IMR-90 (cell line): ENCODE data around the gene FAM76B. TPM values are rescaled to one million over a fixed set of nuclear protein-coding genes. Genes with fewer than 3 reads are reported as not detected.

ENCODE experiments used
- ATAC-seq: fragments of 200-7000 bp; cut with Tn5 transposase; 2 replicates; pipeline ENCODE4 v1.9.1; 2020; ENCODE audit warnings: low read depth, mild to moderate bottlenecking, moderate library complexity
- BruUV-seq: library from RNA; stranded (reverse); fragments of 400-500 nt; replicated peaks from 2 replicates; lab custom pipeline; 2021; lab: Mats Ljungman, UMichigan
- CTCF ChIA-PET: fragments of 300-600 bp; formaldehyde crosslinking; extraction: SDS; loops from one replicate; lab custom pipeline; 2021; ENCODE audit warnings: antibody characterized with exemption; lab: Yijun Ruan, JAX
- POLR2A ChIA-PET: fragments of 300-600 bp; sonication (Branson Sonifier 250); formaldehyde crosslinking; loops from one replicate; lab custom pipeline; 2022; ENCODE audit warnings: antibody characterized with exemption; ENCODE audit not compliant: unreplicated experiment; lab: Charles Lee
- DNase-seq: peaks from one replicate; pipeline ENCODE4 v3.0.0; 2013
- H2AFZ ChIP-seq: replicated peaks from 2 replicates; pipeline ENCODE3; 2013; ENCODE audit warnings: low read length, mild to moderate bottlenecking; ENCODE audit not compliant: poor library complexity
- H2AK5ac ChIP-seq: 2 replicates; pipeline ENCODE4 v1.6.1; 2013; ENCODE audit warnings: low read depth, low read length, inconsistent platforms
- H2AK9ac ChIP-seq: replicated peaks from 2 replicates; pipeline ENCODE3; 2013; ENCODE audit warnings: mild to moderate bottlenecking, low read depth, low read length, moderate library complexity; ENCODE audit not compliant: poor library complexity
- H2BK120ac ChIP-seq: 2 replicates; pipeline ENCODE4 v1.6.1; 2013; ENCODE audit warnings: low read depth, low read length, inconsistent platforms
- H2BK15ac ChIP-seq: 3 replicates; pipeline ENCODE4 v1.6.1; 2013; ENCODE audit warnings: low read depth, low read length, inconsistent platforms
- H2BK20ac ChIP-seq: 2 replicates; pipeline ENCODE4 v1.6.1; 2013; ENCODE audit warnings: low read depth, mild to moderate bottlenecking, inconsistent platforms, low read length, moderate library complexity
- H2BK5ac ChIP-seq: 2 replicates; pipeline ENCODE4 v1.6.1; 2013; ENCODE audit warnings: mild to moderate bottlenecking, low read depth, low read length, inconsistent platforms; ENCODE audit not compliant: poor library complexity, severe bottlenecking
- H3K14ac ChIP-seq: replicated peaks from 2 replicates; pipeline ENCODE4 v1.6.1; 2013; ENCODE audit warnings: low read depth, low read length, inconsistent platforms
- H3K18ac ChIP-seq: 2 replicates; pipeline ENCODE4 v1.6.1; 2013; ENCODE audit warnings: low read depth, low read length, control low read depth
- H3K23ac ChIP-seq: 2 replicates; pipeline ENCODE4 v1.6.1; 2013; ENCODE audit warnings: low read depth, low read length, inconsistent platforms
- H3K27ac ChIP-seq: 2 replicates; pipeline ENCODE4 v1.5.1; 2013; ENCODE audit warnings: mild to moderate bottlenecking, control low read depth, low read length; ENCODE audit not compliant: insufficient read depth
- H3K27me3 ChIP-seq: 2 replicates; pipeline ENCODE4 v1.6.1; 2013; ENCODE audit warnings: low read length; ENCODE audit not compliant: control insufficient read depth, insufficient read depth
- H3K36me3 ChIP-seq: 2 replicates; pipeline ENCODE4 v1.6.1; 2013; ENCODE audit warnings: low read length, mixed read lengths; ENCODE audit not compliant: control insufficient read depth, insufficient read depth
- H3K4ac ChIP-seq: 2 replicates; pipeline ENCODE4 v1.6.1; 2013; ENCODE audit warnings: low read depth, low read length, inconsistent platforms
- H3K4me1 ChIP-seq: 2 replicates; pipeline ENCODE4 v1.6.1; 2013; ENCODE audit warnings: low read length, mixed read lengths; ENCODE audit not compliant: control insufficient read depth, insufficient read depth
- H3K4me2 ChIP-seq: 2 replicates; pipeline ENCODE4 v1.6.1; 2013; ENCODE audit warnings: low read depth, mild to moderate bottlenecking, control low read depth, low read length, moderate library complexity
- H3K4me3 ChIP-seq: 2 replicates; pipeline ENCODE4 v1.5.1; 2013; ENCODE audit warnings: low read depth, mild to moderate bottlenecking, control low read depth, low read length, moderate library complexity; ENCODE audit not compliant: insufficient read depth
- H3K56ac ChIP-seq: 2 replicates; pipeline ENCODE4 v1.6.1; 2013; ENCODE audit warnings: low read length, inconsistent platforms; ENCODE audit not compliant: insufficient read depth; ENCODE audit errors: extremely low read depth
- H3K79me1 ChIP-seq, 2 experiments: 2 replicates each; pipeline ENCODE4 v1.6.1; 2013; ENCODE audit warnings: low read length in 2 of 2, inconsistent platforms in 1 of 2, low read depth in 1 of 2
- H3K9ac ChIP-seq: 2 replicates; pipeline ENCODE4 v1.6.1; 2013; ENCODE audit warnings: low read depth, low read length, control low read depth
- H3K9me1 ChIP-seq: 2 replicates; pipeline ENCODE4 v1.6.1; 2013; ENCODE audit warnings: low read length, inconsistent platforms; ENCODE audit not compliant: insufficient read depth
- H3K9me3 ChIP-seq: 2 replicates; pipeline ENCODE4 v1.6.1; 2013; ENCODE audit warnings: low read length; ENCODE audit not compliant: control insufficient read depth, insufficient read depth
- H4K20me1 ChIP-seq: 2 replicates; pipeline ENCODE4 v1.6.1; 2013; ENCODE audit warnings: low read length, inconsistent platforms; ENCODE audit not compliant: insufficient read depth
- H4K5ac ChIP-seq: 2 replicates; pipeline ENCODE4 v1.6.1; 2013; ENCODE audit warnings: mild to moderate bottlenecking, low read depth, low read length, control low read depth
- H4K8ac ChIP-seq, 2 experiments: 2 replicates each; pipeline ENCODE4 v1.6.1; 2013; ENCODE audit warnings: low read depth in 2 of 2, low read length in 2 of 2, control low read depth in 1 of 2, inconsistent platforms in 1 of 2
- H4K91ac ChIP-seq: 2 replicates; pipeline ENCODE4 v1.6.1; 2013; ENCODE audit warnings: low read depth, low read length, inconsistent platforms; ENCODE audit not compliant: insufficient read depth
- BHLHE40 ChIP-seq: fragments of 150-350 bp; IDR thresholded peaks from 2 replicates; pipeline ENCODE4 v1.6.1; 2016; ENCODE audit warnings: mild to moderate bottlenecking, low read depth, low read length
- CTCF ChIP-seq: conservative IDR thresholded peaks from 2 replicates; pipeline ENCODE4 v1.5.1; 2012; ENCODE audit warnings: mild to moderate bottlenecking, low read depth, low read length, improper control_type of control experiment
- MAZ ChIP-seq: IDR thresholded peaks from 2 replicates; pipeline ENCODE4 v1.6.1; 2012; ENCODE audit warnings: low read depth, mild to moderate bottlenecking, low read length, improper control_type of control experiment, moderate library complexity, borderline replicate concordance
- MXI1 ChIP-seq: IDR thresholded peaks from 2 replicates; pipeline ENCODE4 v1.6.1; 2012; ENCODE audit warnings: low read depth, mild to moderate bottlenecking, low read length, moderate library complexity, borderline replicate concordance
- NFE2L2 ChIP-seq: fragments of 150-350 bp; IDR thresholded peaks from 2 replicates; pipeline ENCODE4 v1.6.1; 2016; ENCODE audit warnings: low read depth, mild to moderate bottlenecking, low read length
- POLR2A ChIP-seq: IDR thresholded peaks from 2 replicates; pipeline ENCODE4 v1.6.1; 2012; ENCODE audit warnings: mild to moderate bottlenecking, low read depth, low read length
- RCOR1 ChIP-seq: IDR thresholded peaks from 2 replicates; pipeline ENCODE4 v1.6.1; 2012; ENCODE audit warnings: mild to moderate bottlenecking, low read length, improper control_type of control experiment; ENCODE audit not compliant: insufficient replicate concordance
- RFX5 ChIP-seq: IDR thresholded peaks from 2 replicates; pipeline ENCODE4 v1.8.0; 2012; ENCODE audit warnings: low read depth, mild to moderate bottlenecking, low read length, moderate library complexity
- SMC3 ChIP-seq: fragments of 150-350 bp; IDR thresholded peaks from 2 replicates; pipeline ENCODE4 v1.6.1; 2016; ENCODE audit warnings: low read depth, mild to moderate bottlenecking, antibody characterized with exemption, low read length, moderate library complexity
- WGBS, 2 experiments: methylation state at CpG; one replicate each; pipeline versions ENCODE4 v1.1.5 to v1.1.7; 2013; ENCODE audit warnings: missing lambda C conversion rate in 2 of 2; ENCODE audit not compliant: insufficient read length in 1 of 2; ENCODE audit errors: extremely low coverage in 2 of 2; 5-methylcytosine and 5-hydroxymethylcytosine counted together
- dilution Hi-C: fragments of 300-500 bp; cut with HindIII; formaldehyde crosslinking; loops from one replicate; pipeline ENCODE4 v1.14.3; 2018; ENCODE audit warnings: low sequenced_read_pairs; ENCODE audit not compliant: unreplicated experiment
- in situ Hi-C: fragments of 300-500 bp; cut with MboI; formaldehyde crosslinking; loops from 3 replicates; pipeline ENCODE4 v1.14.3; 2019; ENCODE audit warnings: low sequenced_read_pairs, inconsistent platforms, mixed read lengths
- intact Hi-C: fragments of 100-400 bp; cut with micrococcal nuclease; formaldehyde crosslinking; loops from 2 replicates; pipeline ENCODE4 v1.10.0; 2022
- polyA plus RNA-seq, 3 experiments: library from polyadenylated mRNA; depleted of rRNA; stranded (reverse); fragments of >200 nt; gene quantifications; 2 replicates each; pipeline ENCODE4 v1.2.3, GENCODE V29; 2012; ENCODE audit warnings: low replicate concordance in 1 of 3
- total RNA-seq: library from RNA; depleted of rRNA; stranded (reverse); fragments of >200 nt; gene quantifications from 2 replicates; pipeline ENCODE4 v1.2.3, GENCODE V29; 2012

The FAM76B gene
- total and polyA plus RNA-seq, 2 of the 4 experiments (the other 2 are of a cell fraction): 12.7 to 14.3 TPM

- Histone ChIP-seq H3K4me2 (no peak overlapping the region), H4K8ac (no peak overlapping the region), H2BK15ac (no peak overlapping the region), H3K27ac (no peak overlapping the region), H2AFZ (no peak overlapping the region), H2AK9ac (no peak overlapping the region), H3K4me1 (no peaks in the 10 kb centered on the region), H3K9ac (no peak overlapping the region), H3K4me3 (no peak overlapping the region), H4K20me1 (peaks cover 3% of the 10 kb centered on the region; the same call in 1 of the 2 replicates), H3K9me1 (no peaks in the 10 kb centered on the region), H3K56ac (no peak overlapping the region), H2BK120ac (no peak overlapping the region), H3K14ac (no peak overlapping the region), H3K18ac (no peak overlapping the region), H2AK5ac (no peak overlapping the region), H3K9me3 (no peaks in the 10 kb centered on the region), H3K79me1 (peaks cover 7 to 36% of the 10 kb centered on the region in 2 experiments), H3K4ac (no peak overlapping the region), H3K23ac (no peak overlapping the region), H2BK20ac (no peak overlapping the region), H4K91ac (no peak overlapping the region), H3K27me3 (no peaks in the 10 kb centered on the region), H2BK5ac (no peak overlapping the region), H3K36me3 (peaks cover 9% of the 10 kb centered on the region), H4K5ac (no peak overlapping the region)
- ChIA-PET POLR2A (no interaction called here), CTCF (interaction anchor here (0.6 kb wide), 1 partner anchor 206 kb away, joined by 9 read pairs; no protein-coding TSS in a partner anchor)
- 100% methylated on average over 2 of the region's 12 CpGs; no CpG with 5 or more reads in 1 of the 2 experiments for WGBS, 2 experiments
- intact Hi-C loops: no loop called here
- no peak for TF ChIP-seq RFX5
- TF ChIP-seq BHLHE40: no peak
- TF ChIP-seq RCOR1: no peak
- TF ChIP-seq CTCF: no peak
- TF ChIP-seq NFE2L2: no peak
- no peak for TF ChIP-seq MXI1
- TF ChIP-seq MAZ: no peak
- no peak for TF ChIP-seq SMC3
- no peak for TF ChIP-seq POLR2A
- BruUV-seq: no TSS peak
- in situ Hi-C loops: no loop called here
- DNase-seq (no peak), ATAC-seq (no peak)
- dilution Hi-C loops: no loop called here
Observed at GRCh38 chr11:95800438-95800837, 10.9 kb upstream of the FAM76B start.
